Osteoblast (primary cell): ENCODE results near the gene ZBTB5. TPM values are rescaled to one million over a fixed set of nuclear protein-coding genes. Genes with fewer than 3 reads are reported as not detected.
A peak's percentile ranks its signal among the peaks of the same experiment; 100 is the strongest.

Experiments
- DNase-seq: peaks from one replicate; pipeline ENCODE4 v3.0.0; 2011; ENCODE audit warnings: low spot score, mixed read lengths; ENCODE audit not compliant: insufficient read length; ENCODE audit errors: missing footprints
- H2AFZ ChIP-seq: 2 replicates; pipeline ENCODE4 v1.6.0; 2011; ENCODE audit warnings: mild to moderate bottlenecking, low read length
- H3K27ac ChIP-seq: 2 replicates; pipeline ENCODE4 v1.5.1; 2011; ENCODE audit warnings: mild to moderate bottlenecking, low read depth, low read length, moderate library complexity
- H3K27me3 ChIP-seq: 2 replicates; pipeline ENCODE4 v1.6.0; 2012; ENCODE audit warnings: mild to moderate bottlenecking, control low read depth, inconsistent platforms, low read length, moderate library complexity; ENCODE audit not compliant: insufficient read depth
- H3K36me3 ChIP-seq: 2 replicates; pipeline ENCODE4 v1.5.1; 2011; ENCODE audit warnings: mild to moderate bottlenecking, low read length, control low read depth, moderate library complexity; ENCODE audit not compliant: insufficient read depth
- H3K4me1 ChIP-seq: 2 replicates; pipeline ENCODE4 v1.5.1; 2011; ENCODE audit warnings: mild to moderate bottlenecking, low read length, control low read depth, moderate library complexity; ENCODE audit not compliant: insufficient read depth
- H3K4me2 ChIP-seq: 2 replicates; pipeline ENCODE4 v1.6.0; 2011; ENCODE audit warnings: mild to moderate bottlenecking, low read length; ENCODE audit not compliant: insufficient read depth
- H3K4me3 ChIP-seq: fragments of 200-600 bp; sonication (generic); 3 replicates; pipeline ENCODE4 v1.5.1; 2012; ENCODE audit warnings: mild to moderate bottlenecking, low read length, inconsistent platforms; ENCODE audit not compliant: insufficient read depth
- H3K79me2 ChIP-seq: 2 replicates; pipeline ENCODE4 v1.6.0; 2012; ENCODE audit warnings: mild to moderate bottlenecking, low read length, control low read depth, inconsistent platforms; ENCODE audit not compliant: insufficient read depth
- H3K9me3 ChIP-seq: 2 replicates; pipeline ENCODE4 v1.5.1; 2011; ENCODE audit warnings: low read depth, low read length, control low read depth
- H4K20me1 ChIP-seq: 2 replicates; pipeline ENCODE4 v1.6.0; 2012; ENCODE audit warnings: mild to moderate bottlenecking, low read length, control low read depth; ENCODE audit not compliant: insufficient read depth
- total RNA-seq: library from RNA; depleted of rRNA; stranded (reverse); fragments of >200 nt; gene quantifications from 2 replicates; pipeline ENCODE4 v1.2.3, GENCODE V29; 2012
- TF ChIP-seq, protein P1 (sequence below): IDR thresholded peaks from 2 replicates; pipeline ENCODE4 v1.5.1; 2011; ENCODE audit warnings: mild to moderate bottlenecking, low read depth, low read length, moderate library complexity; ENCODE audit errors: extremely low read depth

The ZBTB5 gene
- total RNA-seq, 1 donor: 11.6 TPM

DNA sequence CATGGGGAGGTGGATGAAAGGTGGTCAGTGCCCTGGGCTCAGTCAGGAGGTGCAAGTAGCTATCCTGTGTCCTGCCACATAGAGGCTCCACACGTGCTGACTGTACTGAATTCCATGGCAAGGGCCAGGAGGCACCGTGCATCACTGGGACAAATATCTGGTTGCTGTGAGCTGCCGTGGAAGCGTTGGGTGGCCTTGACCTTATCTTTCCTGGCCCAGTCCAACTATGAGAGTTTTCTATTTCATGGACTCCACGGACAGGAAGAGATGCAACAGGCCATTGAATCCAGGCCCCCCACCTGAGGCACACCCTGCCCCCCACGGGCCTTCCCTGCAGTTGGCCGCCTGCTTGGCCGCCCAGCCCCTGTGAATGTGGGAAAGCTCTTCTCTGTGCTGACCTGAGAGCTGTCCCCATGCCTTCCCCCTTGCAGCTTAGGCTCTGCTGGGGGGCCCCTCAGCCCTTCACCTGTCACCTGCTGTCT, 41.0 kb downstream of the ZBTB5 start:
- H3K4me3 ChIP-seq: peak overlapping the region; percentile 91
- no peak for DNase-seq

DNA sequence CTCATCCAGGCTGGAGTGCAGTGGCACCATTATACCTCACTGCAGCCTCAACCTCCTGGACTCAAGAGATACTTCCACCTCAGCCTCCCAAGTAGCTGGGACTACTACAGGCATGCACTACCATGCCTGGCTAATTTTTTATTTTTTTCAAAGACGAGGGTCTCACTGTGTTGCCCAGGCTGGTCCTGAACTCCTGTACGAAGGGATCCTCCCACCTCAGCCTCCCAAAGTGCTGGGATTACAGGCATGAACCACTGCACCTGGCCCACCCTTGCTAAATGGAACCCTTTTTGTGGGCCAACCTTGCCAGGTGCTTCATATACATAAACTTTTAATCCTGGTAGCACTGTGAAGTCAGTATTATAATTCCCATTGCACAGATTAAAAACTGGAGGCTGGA, 41.7 kb downstream of the ZBTB5 start:
- H3K4me2 ChIP-seq: peak overlapping the region; percentile 87
- H2AFZ ChIP-seq: no peak overlapping the region
- no peak for DNase-seq
- peak overlapping the region; percentile 91 for H3K4me3 ChIP-seq
- peaks cover 31% of the 10 kb centered on the region for H3K36me3 ChIP-seq
- H3K9me3 ChIP-seq: no peaks in the 10 kb centered on the region
- peaks cover 25% of the 10 kb centered on the region for H3K4me1 ChIP-seq
- no peaks in the 10 kb centered on the region for H3K27me3 ChIP-seq
- peaks cover 18% of the 10 kb centered on the region for H4K20me1 ChIP-seq
- H3K79me2 ChIP-seq: peaks cover 45% of the 10 kb centered on the region
- peak overlapping the region; percentile 92 for H3K27ac ChIP-seq
- TF ChIP-seq, protein P1, sequence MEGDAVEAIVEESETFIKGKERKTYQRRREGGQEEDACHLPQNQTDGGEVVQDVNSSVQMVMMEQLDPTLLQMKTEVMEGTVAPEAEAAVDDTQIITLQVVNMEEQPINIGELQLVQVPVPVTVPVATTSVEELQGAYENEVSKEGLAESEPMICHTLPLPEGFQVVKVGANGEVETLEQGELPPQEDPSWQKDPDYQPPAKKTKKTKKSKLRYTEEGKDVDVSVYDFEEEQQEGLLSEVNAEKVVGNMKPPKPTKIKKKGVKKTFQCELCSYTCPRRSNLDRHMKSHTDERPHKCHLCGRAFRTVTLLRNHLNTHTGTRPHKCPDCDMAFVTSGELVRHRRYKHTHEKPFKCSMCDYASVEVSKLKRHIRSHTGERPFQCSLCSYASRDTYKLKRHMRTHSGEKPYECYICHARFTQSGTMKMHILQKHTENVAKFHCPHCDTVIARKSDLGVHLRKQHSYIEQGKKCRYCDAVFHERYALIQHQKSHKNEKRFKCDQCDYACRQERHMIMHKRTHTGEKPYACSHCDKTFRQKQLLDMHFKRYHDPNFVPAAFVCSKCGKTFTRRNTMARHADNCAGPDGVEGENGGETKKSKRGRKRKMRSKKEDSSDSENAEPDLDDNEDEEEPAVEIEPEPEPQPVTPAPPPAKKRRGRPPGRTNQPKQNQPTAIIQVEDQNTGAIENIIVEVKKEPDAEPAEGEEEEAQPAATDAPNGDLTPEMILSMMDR: no peak

More for the DNA sequence above, 41.0 kb downstream of the ZBTB5 start:
- Histone ChIP-seq H2AFZ (no peak overlapping the region), H4K20me1 (peaks cover 18% of the 10 kb centered on the region), H3K79me2 (peaks cover 45% of the 10 kb centered on the region), H3K36me3 (peaks cover 39% of the 10 kb centered on the region), H3K9me3 (no peaks in the 10 kb centered on the region), H3K4me2 (peak overlapping the region; percentile 87), H3K27me3 (no peaks in the 10 kb centered on the region), H3K27ac (peak overlapping the region; percentile 19), H3K4me1 (peaks cover 25% of the 10 kb centered on the region)
- TF ChIP-seq, protein P1: no peak

DNA sequence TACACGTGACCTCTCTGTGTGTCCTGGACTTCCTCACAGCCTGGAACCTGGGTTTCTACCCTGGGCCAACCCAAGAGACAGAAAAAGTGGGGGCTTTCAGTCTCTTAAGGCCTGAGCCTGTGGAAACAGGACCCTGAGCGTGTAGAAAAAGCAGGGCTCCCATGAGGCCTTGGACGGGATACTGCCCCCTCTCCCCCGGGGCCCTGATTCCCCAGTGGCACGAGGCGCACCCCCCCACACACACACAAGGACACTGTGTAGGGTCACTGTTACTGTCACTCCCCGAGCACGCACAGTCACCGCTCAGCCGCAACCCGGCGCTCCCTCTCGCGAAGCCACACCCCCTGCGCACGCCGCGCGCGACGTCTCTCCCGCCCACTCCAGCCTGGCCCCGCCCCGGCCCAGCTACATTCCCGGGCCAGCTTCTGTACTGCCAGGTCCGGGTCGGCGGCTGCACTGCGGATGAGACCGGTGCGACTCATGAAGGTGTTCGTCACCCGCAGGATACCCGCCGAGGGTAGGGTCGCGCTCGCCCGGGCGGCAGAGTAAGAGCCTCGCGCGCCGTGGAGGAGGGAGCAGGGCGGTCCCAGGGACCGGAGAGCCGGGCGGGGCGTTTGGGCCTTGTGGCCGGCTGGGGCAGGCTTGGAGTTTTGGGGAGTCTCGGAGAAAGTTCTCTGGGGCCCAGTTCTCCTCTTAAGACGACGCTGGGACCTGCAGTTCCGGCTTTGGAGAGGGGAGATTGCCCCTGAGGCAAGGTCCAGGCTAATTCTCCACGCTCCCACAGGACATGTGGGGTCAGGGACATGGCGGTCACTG, 42.8 kb downstream of the ZBTB5 start, which contains the start of gene GRHPR:
Gene GRHPR (plus strand): TSS at position 408 of the 816 bp plus-strand sequence. CDS start 55 bp downstream, at position 463.
- H3K79me2 ChIP-seq: peaks cover 45% of the 10 kb centered on the region
- H3K36me3 ChIP-seq: peaks cover 22% of the 10 kb centered on the region
- peak within 1 kb of the TSS; percentile 93 for H2AFZ ChIP-seq
- H3K4me2 ChIP-seq: peak within 1 kb of the TSS; percentile 87
- no peaks in the 10 kb centered on the region for H3K9me3 ChIP-seq
- no peaks in the 10 kb centered on the region for H3K27me3 ChIP-seq
- peak within 1 kb of the TSS; percentile 92 for H3K27ac ChIP-seq
- TF ChIP-seq, protein P1: no peak
- peak; percentile 98 for DNase-seq
- H3K4me3 ChIP-seq: peak within 1 kb of the TSS; percentile 91
- H4K20me1 ChIP-seq: peaks cover 15% of the 10 kb centered on the region
- peaks cover 25% of the 10 kb centered on the region for H3K4me1 ChIP-seq

DNA sequence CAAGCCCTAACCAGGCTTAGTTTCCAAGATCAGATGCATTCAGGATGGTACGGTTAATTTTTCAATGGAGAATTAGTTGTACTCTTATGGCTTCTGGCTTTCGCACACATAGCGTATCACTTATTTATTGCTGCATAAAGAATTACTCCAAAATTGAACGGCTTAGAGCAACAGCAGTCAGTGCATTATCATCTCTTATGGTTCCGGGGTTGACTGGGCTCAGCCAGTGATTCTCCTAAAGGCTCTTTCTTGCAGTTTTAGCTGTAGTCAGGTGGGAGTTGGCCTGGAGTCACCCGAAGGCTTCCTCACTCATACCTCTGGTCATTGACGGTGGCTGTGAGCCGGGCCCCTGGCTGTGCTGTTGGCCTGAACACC, 43.3 kb downstream of the ZBTB5 start:
- Histone ChIP-seq H3K4me3 (peak overlapping the region; percentile 91), H3K27ac (peak overlapping the region; percentile 92), H3K9me3 (no peaks in the 10 kb centered on the region), H3K36me3 (peaks cover 16% of the 10 kb centered on the region), H3K79me2 (peaks cover 45% of the 10 kb centered on the region), H2AFZ (peak overlapping the region; percentile 93), H3K27me3 (no peaks in the 10 kb centered on the region), H4K20me1 (peaks cover 15% of the 10 kb centered on the region), H3K4me1 (peaks cover 25% of the 10 kb centered on the region), H3K4me2 (peak overlapping the region; percentile 87)
- TF ChIP-seq, protein P1: no peak
- DNase-seq: no peak
